Neural cell (in vitro differentiated cells): Measurements from ENCODE around the gene F9. TPM values are rescaled to one million over a fixed set of nuclear protein-coding genes. Genes with fewer than 3 reads are reported as not detected.

ENCODE experiments used
- H2AFZ ChIP-seq: fragments of 200-600, 300-800 bp; sonication (generic), shearing (Covaris generic); 2 replicates; pipeline ENCODE4 v1.6.0; 2014; ENCODE audit warnings: low read depth, mild to moderate bottlenecking, antibody characterized with exemption, low read length, moderate library complexity
- H3F3A ChIP-seq: fragments of 200-600 bp; shearing (Covaris generic); 2 replicates; pipeline ENCODE4 v1.6.1; 2016; ENCODE audit warnings: mild to moderate bottlenecking, moderate library complexity, mixed read lengths, antibody characterized with exemption, low read length; ENCODE audit not compliant: insufficient read depth, poor library complexity, severe bottlenecking
- H3K27ac ChIP-seq: fragments of 200-600, 300-800 bp; sonication (generic), shearing (Covaris generic); 2 replicates; pipeline ENCODE4 v1.5.1; 2014; ENCODE audit warnings: mild to moderate bottlenecking, low read length, moderate library complexity
- H3K27me3 ChIP-seq: fragments of 300-800, 200-600 bp; sonication (generic), shearing (Covaris generic); 2 replicates; pipeline ENCODE4 v1.6.0; 2014; ENCODE audit warnings: mild to moderate bottlenecking, low read depth, low read length, moderate library complexity; ENCODE audit not compliant: insufficient read depth
- H3K36me3 ChIP-seq: fragments of 300-800, 200-600 bp; sonication (generic), shearing (Covaris generic); 2 replicates; pipeline ENCODE4 v1.5.1; 2014; ENCODE audit warnings: mild to moderate bottlenecking, antibody characterized with exemption, low read length, moderate library complexity; ENCODE audit not compliant: insufficient read depth
- H3K4me2 ChIP-seq: fragments of 300-800, 200-600 bp; sonication (generic), shearing (Covaris generic); 2 replicates; pipeline ENCODE4 v1.6.0; 2014; ENCODE audit warnings: mild to moderate bottlenecking, low read length
- H3K4me3 ChIP-seq: fragments of 300-800, 200-600 bp; sonication (generic), shearing (Covaris generic); 2 replicates; pipeline ENCODE4 v1.5.1; 2014; ENCODE audit warnings: mild to moderate bottlenecking, low read length, moderate library complexity
- H3K79me2 ChIP-seq: fragments of 200-600 bp; shearing (Covaris generic); replicated peaks from 2 replicates; pipeline ENCODE4 v1.6.0; 2014; ENCODE audit warnings: mild to moderate bottlenecking, low read length, moderate library complexity; ENCODE audit not compliant: insufficient read depth
- H3K9ac ChIP-seq: fragments of 300-800, 200-600 bp; sonication (generic), shearing (Covaris generic); 2 replicates; pipeline ENCODE4 v1.6.1; 2016; ENCODE audit warnings: mild to moderate bottlenecking, low read length, mixed read lengths
- H3K9me2 ChIP-seq: fragments of 200-600 bp; shearing (Covaris generic); 2 replicates; pipeline ENCODE4 v1.6.1; 2016; ENCODE audit warnings: mild to moderate bottlenecking, low read length, mixed read lengths; ENCODE audit not compliant: insufficient read depth
- H3K9me3 ChIP-seq: fragments of 200-600, 300-800 bp; sonication (generic), shearing (Covaris generic); 2 replicates; pipeline ENCODE4 v1.6.1; 2016; ENCODE audit warnings: mild to moderate bottlenecking, mixed run types, low read length, moderate library complexity, mixed read lengths
- H4K20me1 ChIP-seq: fragments of 200-600 bp; shearing (Covaris generic); 2 replicates; pipeline ENCODE4 v1.6.1; 2016; ENCODE audit warnings: mild to moderate bottlenecking, mixed run types; ENCODE audit not compliant: insufficient read depth
- CTCF ChIP-seq: fragments of 450-650 bp; IDR thresholded peaks from 2 replicates; pipeline ENCODE4 v1.5.1; 2014; ENCODE audit warnings: antibody characterized with exemption, mild to moderate bottlenecking, moderate library complexity; ENCODE audit not compliant: poor library complexity, severe bottlenecking
- EP300 ChIP-seq: fragments of 450-650 bp; conservative IDR thresholded peaks from 2 replicates; pipeline ENCODE4 v1.6.1; 2014; ENCODE audit warnings: antibody characterized with exemption, mild to moderate bottlenecking, moderate library complexity; ENCODE audit not compliant: poor library complexity, severe bottlenecking
- MXI1 ChIP-seq: fragments of 450-650 bp; conservative IDR thresholded peaks from 2 replicates; pipeline ENCODE4 v1.6.1; 2014; ENCODE audit warnings: antibody characterized with exemption, mild to moderate bottlenecking; ENCODE audit not compliant: poor library complexity, severe bottlenecking
- POLR2AphosphoS5 ChIP-seq: IDR thresholded peaks from 2 replicates; pipeline ENCODE4 v1.6.1; 2012
- RAD21 ChIP-seq: fragments of 450-650 bp; conservative IDR thresholded peaks from 2 replicates; pipeline ENCODE4 v1.6.1; 2014; ENCODE audit warnings: antibody characterized with exemption, mild to moderate bottlenecking, moderate library complexity
- REST ChIP-seq: IDR thresholded peaks from 2 replicates; pipeline ENCODE4 v1.6.1; 2012; ENCODE audit warnings: borderline replicate concordance
- SMC3 ChIP-seq: fragments of 450-650 bp; conservative IDR thresholded peaks from 2 replicates; pipeline ENCODE4 v1.6.1; 2014; ENCODE audit warnings: antibody characterized with exemption, mild to moderate bottlenecking, moderate library complexity; ENCODE audit not compliant: poor library complexity
- TAF1 ChIP-seq: IDR thresholded peaks from 2 replicates; pipeline ENCODE4 v1.6.1; 2012; ENCODE audit warnings: low read depth
- polyA plus RNA-seq: library from polyadenylated mRNA; depleted of rRNA; stranded (reverse); fragments of >200 nt; gene quantifications from 2 replicates; pipeline ENCODE4 v1.2.3, GENCODE V29; 2014

F9 gene
- polyA plus RNA-seq, 1 donor from 2014 or later: not detected

GRCh38 chrX:139542652-139543051 is 12.1 kb downstream of the F9 start:
- Histone ChIP-seq H2AFZ (no peak overlapping the region), H3K9ac (no peak overlapping the region), H3K9me3 (no peaks in the 10 kb centered on the region), H3F3A (no peaks in the 10 kb centered on the region), H3K4me2 (no peak overlapping the region), H3K27ac (no peak overlapping the region), H3K27me3 (no peaks in the 10 kb centered on the region), H3K79me2 (no peaks in the 10 kb centered on the region), H3K9me2 (no peaks in the 10 kb centered on the region), H3K36me3 (no peaks in the 10 kb centered on the region), H4K20me1 (no peaks in the 10 kb centered on the region), H3K4me3 (no peak overlapping the region)
- TF ChIP-seq SMC3 (no peak), MXI1 (no peak), TAF1 (no peak), CTCF (no peak), POLR2AphosphoS5 (no peak), REST (no peak), RAD21 (no peak)

DNA sequence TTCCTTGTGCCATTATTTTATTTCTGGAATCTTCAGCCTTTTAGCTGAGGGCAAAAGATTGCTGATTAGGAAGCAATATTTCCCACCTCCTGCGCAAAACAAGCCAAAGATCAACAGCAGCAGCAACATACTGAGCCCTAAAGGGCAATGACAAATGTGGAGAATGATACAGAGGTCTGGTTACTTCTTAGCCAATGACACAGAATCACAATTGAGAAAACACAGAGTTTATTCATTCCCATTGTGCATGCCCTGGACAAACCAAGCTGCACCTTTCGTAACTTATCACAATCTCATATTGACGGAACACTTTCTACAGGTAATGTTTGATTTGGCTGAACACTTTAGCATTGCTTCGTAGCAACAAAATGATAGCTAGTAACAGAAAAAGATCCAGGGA is 13.4 kb downstream of the F9 start:
- H3K9me3 ChIP-seq: no peaks in the 10 kb centered on the region
- H3K36me3 ChIP-seq: no peaks in the 10 kb centered on the region
- H3K27ac ChIP-seq: no peak overlapping the region
- no peaks in the 10 kb centered on the region for H4K20me1 ChIP-seq
- no peak overlapping the region for H3K4me3 ChIP-seq
- H2AFZ ChIP-seq: no peak overlapping the region
- no peaks in the 10 kb centered on the region for H3F3A ChIP-seq
- H3K9ac ChIP-seq: no peak overlapping the region
- H3K4me2 ChIP-seq: no peak overlapping the region
- H3K79me2 ChIP-seq: no peaks in the 10 kb centered on the region
- H3K9me2 ChIP-seq: no peaks in the 10 kb centered on the region
- TF ChIP-seq EP300 (no peak), RAD21 (no peak), TAF1 (no peak), POLR2AphosphoS5 (no peak), CTCF (no peak), MXI1 (no peak), SMC3 (no peak)
- H3K27me3 ChIP-seq: no peaks in the 10 kb centered on the region
